GM21515 (cell line): ENCODE data around the gene CDC26.
"Not testable (repeated sequence)": the region's sequence is repeated elsewhere in the genome, so short reads cannot be mapped to it uniquely, and the experiment has no call there.

Source experiments
- ATAC-seq: cut with Tn5 transposase; IDR thresholded peaks from one replicate; pipeline ENCODE4 v1.9.1; 2021; ENCODE audit not compliant: unreplicated experiment

The CDC26 gene

GRCh38 chr9:113296247-113296646 is 20.9 kb upstream of the CDC26 start:
- not testable (repeated sequence) for ATAC-seq

GRCh38 chr9:113293285-113293878 is 18.0 kb upstream of the CDC26 start:
- no peak for ATAC-seq

- no peak for ATAC-seq
Observed at GRCh38 chr9:113290052-113290607, 14.8 kb upstream of the CDC26 start.

- no peak for ATAC-seq
Observed at GRCh38 chr9:113289091-113289490, 13.7 kb upstream of the CDC26 start.

- ATAC-seq: no peak
Observed at GRCh38 chr9:113281356-113281755, 6.0 kb upstream of the CDC26 start.

- ATAC-seq: no peak
Observed at GRCh38 chr9:113278840-113279239, 3.5 kb upstream of the CDC26 start.

- no peak for ATAC-seq
Observed at GRCh38 chr9:113274474-113275156, 757 bp downstream of the CDC26 start.

- no peak for ATAC-seq
Observed at GRCh38 chr9:113269871-113270270, 5.5 kb downstream of the CDC26 start.

- ATAC-seq: no peak
Observed at GRCh38 chr9:113269355-113269754, 6.0 kb downstream of the CDC26 start.

- ATAC-seq: no peak
Observed at GRCh38 chr9:113267911-113268566, 7.3 kb downstream of the CDC26 start.

GRCh38 chr9:113266174-113266573 is 9.2 kb downstream of the CDC26 start:
- no peak for ATAC-seq

- no peak for ATAC-seq
Observed at GRCh38 chr9:113261917-113262671, 13.3 kb downstream of the CDC26 start.

GRCh38 chr9:113258282-113258681 is 17.1 kb downstream of the CDC26 start:
- no peak for ATAC-seq

GRCh38 chr9:113257863-113258262 is 17.5 kb downstream of the CDC26 start:
- ATAC-seq: no peak

GRCh38 chr9:113255438-113255837 is 19.9 kb downstream of the CDC26 start:
- ATAC-seq: no peak

GRCh38 chr9:113254991-113255390 is 20.4 kb downstream of the CDC26 start:
- ATAC-seq: no peak

GRCh38 chr9:113250807-113251206 is 24.6 kb downstream of the CDC26 start:
- ATAC-seq: no peak

GRCh38 chr9:113249661-113250060 is 25.7 kb downstream of the CDC26 start:
- ATAC-seq: not testable (repeated sequence)

- no peak for ATAC-seq
Observed at GRCh38 chr9:113247640-113248039, 27.7 kb downstream of the CDC26 start.

GRCh38 chr9:113246928-113247327 is 28.4 kb downstream of the CDC26 start:
- ATAC-seq: no peak

GRCh38 chr9:113245894-113246293 is 29.5 kb downstream of the CDC26 start:
- ATAC-seq: no peak
